ENCODE data around the gene C9.
A peak's percentile ranks its signal among the peaks of the same experiment; 100 is the strongest.
"Not testable (repeated sequence)": the region's sequence is repeated elsewhere in the genome, so short reads cannot be mapped to it uniquely, and the experiment has no call there.

Gene C9

DNA sequence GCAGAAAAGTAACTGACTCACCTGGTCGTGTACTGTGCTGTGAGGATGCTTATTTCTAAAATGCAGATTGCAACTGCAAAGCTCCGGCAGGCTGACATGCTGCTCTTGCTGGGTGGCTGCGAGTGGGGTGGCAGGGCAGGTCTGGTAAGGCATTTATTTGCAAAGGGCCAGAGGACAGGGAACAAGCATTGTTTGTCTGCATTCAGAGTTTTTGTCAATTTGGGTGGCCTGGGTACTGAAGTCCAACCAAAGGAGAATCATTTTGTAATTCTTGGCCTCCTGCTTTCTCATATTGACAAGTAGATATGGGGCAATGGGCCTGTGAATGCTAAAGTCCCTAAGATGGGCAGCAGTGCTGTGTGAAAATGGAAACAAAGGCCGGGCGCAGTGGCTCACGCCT, at the start of gene C9:
C9 (minus strand) TSS at position 129 of the 400 bp plus-strand sequence; CDS start at position 98, 31 bp downstream.
- no peak for DNase-seq

DNA sequence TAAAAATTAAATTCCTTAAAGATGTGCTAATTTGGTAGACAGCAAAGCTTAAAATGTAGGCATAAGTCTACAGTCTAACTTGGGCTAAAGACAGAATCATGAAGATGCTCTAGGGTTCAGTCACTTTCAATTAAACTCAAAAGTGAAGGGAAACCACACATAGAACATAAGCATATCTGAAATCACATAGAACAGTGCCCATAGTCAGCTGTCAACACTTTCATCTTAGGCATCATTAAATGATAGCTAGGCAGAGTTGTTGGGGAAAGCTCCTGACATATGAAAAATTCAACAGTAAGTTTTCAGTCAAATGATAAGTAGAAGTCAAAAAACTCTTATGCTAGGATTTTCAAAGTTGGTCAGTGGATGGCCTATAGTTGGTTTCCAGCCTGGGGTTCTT, 49.5 kb upstream of the C9 start:
- DNase-seq, result no peak

DNA sequence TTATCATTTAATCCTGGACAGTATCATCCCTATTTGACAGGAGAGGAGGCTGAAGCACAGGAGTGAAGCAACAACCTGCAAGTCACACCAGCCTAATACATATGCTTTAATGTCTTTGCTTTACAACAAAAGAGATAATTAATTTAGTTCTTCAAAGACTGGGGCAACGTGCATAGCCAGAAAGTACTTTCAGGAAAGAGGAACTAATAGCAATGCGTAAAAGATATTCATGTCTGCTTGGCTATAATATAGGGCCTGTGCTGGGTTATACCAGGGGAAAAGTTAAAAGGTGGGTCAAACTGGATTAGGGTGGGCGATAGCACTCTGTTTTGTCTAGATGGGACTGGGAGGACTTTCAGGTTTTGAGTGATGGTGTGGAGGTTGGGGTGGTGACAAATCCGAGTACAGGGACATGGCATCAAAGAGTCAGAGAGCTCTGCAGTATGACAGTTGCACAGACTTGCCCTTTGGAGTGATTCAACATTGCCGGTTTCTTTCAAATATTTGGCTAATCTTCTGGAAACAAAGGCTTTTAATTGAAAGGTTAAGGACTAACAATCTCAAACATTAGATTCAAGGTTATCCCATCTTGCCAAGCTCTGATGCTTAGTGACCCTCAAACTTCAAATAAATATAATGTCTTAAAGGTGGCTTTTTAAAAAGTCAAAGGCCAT, 48.6 kb upstream of the C9 start:
- DNase-seq, result no peak

DNA sequence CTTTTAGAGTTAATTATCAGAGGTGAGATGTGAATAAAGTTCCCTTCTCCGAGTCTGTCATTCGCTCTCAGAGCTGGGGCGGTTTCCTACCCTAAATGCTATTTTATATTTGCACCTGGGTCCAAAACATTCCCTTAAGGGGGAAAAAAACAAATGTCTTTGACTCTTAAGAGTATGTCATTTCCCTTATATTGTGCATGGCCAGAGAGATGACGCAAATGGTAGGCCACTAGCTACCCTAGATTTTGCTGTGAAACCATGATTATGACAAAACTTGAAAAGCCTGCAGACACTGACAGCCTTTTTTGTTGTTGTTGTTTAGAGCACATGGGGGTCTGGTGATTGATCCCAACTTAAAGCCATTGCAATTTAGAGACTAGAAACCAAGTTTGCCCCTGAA, 47.7 kb upstream of the C9 start:
- peak in 1 of 3 donors; percentile 52 for DNase-seq

DNA sequence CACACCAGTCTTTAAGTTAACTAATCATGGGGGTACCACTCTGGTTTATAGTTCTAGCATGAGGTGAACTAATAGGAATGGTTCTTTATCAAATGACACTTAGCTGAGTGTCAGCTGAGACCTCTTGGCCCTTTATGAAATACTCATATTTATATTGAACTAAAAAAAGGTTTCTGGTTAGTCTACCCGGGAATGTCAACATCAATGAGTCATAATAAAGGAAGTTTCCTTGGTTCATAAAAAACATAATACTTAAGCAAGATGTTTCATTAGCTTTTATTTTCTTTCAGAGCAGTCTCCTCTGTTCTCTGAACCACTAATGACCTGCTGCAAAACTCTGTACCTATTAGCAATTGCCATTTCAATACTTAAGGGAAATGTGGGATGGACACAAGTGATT, 46.8 kb upstream of the C9 start:
- DNase-seq, result peak; percentile 43 to 82 (median 80)

DNA sequence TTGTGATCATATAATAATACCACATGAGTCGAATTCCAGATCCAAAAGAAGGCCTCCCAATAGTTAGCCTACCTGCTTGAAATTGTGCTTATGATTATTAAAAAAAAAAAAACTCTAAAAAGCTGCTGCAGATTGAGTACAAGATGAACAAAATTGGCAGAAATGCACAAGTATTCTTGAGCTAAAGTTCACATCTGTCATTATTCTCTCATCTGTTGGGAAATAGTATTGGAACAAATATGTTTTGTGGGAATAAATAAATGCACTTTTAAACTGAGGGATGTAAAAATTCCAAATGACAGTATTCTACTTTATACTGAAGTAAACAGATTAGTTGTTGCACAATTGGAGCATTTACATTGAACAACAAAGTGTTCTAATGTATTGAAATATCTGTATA, 44.7 kb upstream of the C9 start:
- DNase-seq, result no peak

DNA sequence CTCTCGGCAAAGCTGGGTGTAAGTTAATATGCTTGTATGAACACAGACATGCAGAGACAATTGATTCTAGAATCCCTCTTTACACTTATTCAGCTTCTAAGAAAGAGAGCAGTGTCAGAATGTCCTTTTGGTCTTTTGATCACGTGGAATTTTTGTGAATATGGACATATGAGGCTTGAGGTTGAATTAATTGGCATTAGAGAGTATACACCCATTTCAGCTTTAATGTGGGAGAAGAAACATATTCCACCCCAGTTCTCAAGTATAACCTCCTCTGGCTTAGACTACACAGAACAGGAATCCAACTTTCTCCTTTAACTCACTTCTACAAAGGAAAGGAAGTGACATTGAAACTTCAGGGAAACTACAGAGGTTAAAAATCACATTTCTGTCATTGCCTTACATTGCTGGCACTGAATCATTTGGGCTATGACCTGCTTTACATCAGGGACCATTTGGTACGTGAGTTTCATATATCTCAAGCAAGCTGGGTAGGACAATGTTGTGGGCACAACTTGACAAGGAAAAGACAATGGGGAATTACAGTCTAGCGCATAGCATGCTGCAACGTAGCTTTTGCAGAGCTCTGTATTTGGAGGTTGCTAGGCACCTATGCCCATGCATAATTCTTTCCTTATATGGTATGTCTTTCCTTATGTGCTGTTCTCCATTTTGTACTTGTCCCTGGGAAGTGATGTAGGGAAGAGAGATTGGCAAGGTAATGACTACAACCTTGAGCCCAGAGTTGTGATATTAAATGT, 41.0 kb upstream of the C9 start:
- DNase-seq, result peak; percentile 38 to 59 (median 39)

DNA sequence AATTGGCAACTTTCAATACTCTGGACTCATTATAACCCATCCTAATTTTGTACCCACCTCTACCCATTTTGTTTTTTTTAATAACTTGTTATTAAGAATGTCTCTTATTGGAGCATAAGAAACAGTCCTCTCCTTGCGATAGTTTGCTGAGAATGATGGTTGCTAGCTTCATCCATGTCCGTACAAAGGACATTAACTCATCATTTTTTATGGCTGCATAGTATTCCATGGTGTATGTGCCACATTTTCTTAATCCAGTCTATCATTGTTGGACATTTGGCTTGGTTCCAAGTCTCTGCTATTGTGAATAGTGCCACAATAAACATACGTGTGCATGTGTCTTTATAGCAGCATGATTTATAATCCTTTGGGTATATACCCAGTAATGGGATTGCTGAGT, 39.5 kb upstream of the C9 start:
- DNase-seq, result not testable (repeated sequence)

DNA sequence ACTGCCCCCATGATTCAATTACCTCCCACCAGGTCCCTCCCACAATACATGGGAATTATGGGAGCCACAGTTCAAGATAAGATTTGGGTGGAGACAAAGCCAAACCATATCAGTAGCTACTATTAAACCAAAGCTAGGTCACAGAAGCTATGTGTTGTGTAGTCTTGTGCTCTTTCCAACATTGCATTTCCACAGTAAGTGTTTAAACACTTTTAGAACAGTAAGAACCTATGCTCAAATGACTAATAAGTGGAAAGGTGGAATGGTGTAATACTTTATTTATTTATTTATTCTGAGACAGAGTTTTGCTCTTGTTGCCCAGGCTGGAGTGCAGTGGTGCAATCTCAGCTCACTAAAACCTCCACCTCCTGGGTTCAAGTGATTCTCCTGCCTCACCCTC, 37.8 kb upstream of the C9 start:
- not testable (repeated sequence) for DNase-seq

DNA sequence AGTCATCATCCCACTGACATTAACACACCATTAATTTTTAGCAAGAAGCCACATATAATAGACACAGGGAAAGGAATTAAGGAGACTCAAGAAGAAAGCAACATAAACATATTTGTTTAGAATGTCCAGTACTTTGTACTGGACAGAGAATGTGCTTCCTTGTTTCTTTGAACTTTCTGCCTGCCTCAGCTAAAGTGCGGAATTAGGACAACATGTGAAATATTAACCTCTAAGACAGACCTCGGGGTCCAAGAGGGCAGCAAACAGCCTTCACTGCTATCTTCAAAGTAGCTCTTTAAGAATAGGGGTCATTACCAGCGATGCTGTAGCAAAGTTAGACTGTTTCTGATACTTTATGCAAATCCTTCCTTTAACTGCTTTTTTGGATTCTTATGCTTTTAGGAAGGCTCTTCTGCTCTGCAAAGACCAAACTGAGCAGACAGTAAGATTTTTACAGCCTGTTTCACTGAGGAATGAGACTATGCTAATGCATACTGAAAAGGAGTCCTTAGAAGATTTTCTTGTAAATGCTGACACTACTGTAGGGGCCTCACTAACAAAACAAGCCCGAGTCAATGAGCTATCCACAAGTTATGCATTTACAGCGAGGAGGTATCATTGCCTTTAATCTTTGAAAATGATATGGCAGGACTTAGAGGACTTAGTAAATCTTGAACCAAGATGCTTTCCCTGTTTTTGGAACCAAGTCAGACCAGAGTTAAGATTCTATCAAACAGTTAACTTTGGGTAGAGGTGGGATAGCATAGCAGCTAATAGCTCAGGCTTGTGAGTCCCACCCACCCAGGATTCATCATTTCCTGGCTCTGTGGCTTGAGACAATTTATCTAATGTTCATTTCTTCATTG, 36.7 kb upstream of the C9 start:
- no peak for DNase-seq

DNA sequence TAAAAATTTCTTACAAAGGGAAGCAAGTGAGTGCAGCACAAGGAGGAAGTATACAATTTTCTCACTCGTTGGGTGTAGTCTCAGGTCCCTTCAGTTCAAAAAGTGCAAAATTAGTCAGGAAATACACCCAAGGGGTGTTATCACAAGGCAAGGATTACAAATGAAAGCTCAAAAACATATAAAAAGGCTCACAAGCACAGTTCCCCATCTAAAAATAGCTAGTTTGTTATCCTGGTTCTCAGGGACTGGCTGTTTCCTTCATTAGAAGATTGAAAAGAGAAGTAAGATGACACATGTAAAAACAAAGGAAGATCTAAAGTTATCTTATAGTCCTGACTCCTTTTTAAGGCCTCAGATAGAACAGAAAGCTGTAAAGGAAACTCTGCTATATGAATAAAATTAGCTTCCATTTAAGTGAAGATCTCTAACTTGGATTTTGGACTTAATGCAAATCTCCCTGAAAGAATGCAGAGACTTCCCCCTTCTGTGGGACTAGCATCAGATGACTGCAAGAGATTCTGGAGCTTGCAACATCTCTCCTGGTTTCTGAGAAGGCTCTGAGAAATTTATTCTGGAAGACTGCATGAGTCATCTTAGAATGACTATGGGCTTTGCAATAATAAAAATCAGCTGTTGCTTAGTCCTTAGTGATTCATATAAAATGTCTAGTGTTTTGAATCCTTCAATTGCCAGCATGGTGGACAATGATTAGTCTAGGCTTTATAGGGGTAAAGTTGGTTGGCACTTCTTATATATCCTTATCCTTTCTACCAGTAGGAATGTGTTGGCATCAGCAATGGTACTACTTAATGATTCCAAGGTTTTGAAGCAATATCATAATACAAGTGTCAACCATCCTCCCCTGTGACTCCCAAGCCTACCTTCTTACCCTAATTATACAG, 35.1 kb upstream of the C9 start:
- DNase-seq, result peak; percentile 89 to 99 (median 97)

DNA sequence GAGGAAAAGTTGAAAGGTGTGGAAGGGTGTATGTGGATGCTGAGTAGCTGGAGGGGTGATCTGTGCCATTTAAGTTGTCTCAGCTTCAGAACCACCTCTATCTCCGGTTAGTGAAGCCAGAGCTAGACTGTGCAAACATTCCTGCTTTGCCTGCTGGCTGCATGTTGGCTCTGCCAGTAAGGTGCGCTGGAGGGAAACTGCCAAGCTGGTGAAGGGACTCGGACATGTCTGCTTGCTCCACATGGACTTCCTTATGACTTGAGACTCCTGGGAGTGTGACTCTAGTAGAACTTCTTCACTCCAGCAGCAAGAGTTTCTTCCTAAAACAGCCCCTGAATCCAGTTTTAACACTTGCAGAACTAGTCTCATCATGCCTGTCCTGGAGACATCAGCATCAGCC, 32.5 kb upstream of the C9 start:
- DNase-seq, result no peak

DNA sequence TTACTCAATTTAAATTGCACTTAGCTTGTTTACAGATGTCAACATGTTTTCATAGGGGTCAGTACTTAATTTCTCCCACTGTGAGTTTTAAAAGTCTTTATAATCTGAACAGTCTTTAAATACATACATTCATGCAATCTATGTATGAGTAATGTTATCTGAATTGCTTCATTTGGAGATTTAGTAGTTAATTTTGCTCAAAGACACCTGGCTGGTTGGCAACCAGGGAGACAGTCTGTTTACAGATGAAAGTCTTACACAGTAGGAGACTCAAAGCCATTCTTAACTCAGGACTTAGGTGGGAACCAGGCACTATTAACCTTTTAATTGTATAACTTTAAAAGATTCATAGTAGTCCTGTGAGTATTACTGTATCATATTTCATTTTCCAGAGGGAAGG, 31.2 kb upstream of the C9 start:
- DNase-seq, result no peak

DNA sequence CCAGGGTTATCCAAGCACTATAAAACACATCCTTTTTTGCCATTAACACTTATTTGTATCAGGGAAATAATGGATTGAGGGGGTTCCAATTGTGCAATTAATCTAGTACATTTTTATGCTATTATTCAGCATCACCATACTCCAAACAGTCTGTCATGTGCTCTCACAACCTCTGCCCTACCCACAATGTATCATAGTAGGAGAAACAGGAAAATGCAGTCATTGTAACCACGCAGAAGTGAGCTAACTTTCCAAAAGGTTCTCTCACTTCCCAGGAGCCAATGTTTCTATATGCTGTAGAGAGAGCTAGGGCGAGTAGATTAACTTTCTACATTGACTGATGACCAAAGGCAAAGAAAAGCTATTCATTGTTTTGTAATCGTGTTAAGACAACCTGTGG, 30.7 kb upstream of the C9 start:
- peak; percentile 69 to 89 (median 73) for DNase-seq

DNA sequence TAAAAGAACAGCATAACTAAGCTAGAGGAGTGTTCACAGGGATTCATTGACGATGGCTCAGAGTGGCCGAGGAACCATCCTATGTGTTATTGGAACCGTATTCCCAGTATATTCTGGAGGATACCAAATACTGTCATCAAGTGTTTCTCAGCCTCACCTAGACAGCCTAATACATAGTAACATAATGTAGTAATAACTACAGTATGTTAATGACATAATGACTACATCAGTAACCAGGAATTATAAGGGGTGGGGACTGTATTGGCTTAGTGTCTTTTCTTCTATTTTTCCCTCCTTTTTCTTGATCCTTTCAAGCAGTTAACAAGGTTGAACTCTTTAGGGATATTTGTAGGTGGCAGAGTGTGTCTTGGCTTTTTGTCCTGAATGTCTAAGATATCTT, 26.6 kb upstream of the C9 start:
- no peak for DNase-seq

DNA sequence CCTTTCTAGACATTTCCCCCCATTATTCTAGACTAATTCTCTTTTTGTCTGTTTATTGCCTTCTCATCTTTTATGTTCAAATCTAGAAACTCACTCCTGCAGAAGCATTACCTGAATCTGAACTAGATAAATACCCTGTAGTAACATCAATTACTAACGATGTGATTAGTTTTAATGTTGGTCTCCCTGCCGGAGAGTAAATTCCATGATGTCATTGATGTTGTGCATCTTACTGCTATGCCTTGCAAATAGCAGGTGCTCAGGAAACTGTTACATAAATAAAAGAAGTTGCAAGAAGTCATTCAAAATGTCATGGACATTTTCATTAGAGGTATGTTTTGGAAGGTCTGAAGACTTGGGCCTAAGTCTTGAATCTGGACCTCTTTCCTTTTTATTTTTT, 23.0 kb upstream of the C9 start:
- DNase-seq, result no peak

DNA sequence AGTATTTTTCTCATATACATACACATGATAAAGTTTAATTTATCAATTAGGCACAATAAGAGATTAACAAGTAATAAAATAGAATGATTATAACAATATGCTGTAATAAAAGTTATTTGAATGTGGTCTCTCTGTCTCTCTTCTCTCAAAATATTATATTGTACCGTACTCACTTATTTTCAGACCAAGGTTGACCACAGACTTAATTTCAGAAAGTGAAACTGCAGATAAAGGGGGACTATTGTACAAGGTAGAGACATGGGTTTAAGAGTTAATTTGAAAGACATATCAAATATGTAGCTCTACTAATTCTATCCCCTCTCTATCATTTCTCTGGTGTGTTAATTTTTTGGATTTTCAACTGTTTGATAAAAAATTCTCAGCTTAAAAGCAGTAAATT, 20.0 kb upstream of the C9 start:
- no peak for DNase-seq

DNA sequence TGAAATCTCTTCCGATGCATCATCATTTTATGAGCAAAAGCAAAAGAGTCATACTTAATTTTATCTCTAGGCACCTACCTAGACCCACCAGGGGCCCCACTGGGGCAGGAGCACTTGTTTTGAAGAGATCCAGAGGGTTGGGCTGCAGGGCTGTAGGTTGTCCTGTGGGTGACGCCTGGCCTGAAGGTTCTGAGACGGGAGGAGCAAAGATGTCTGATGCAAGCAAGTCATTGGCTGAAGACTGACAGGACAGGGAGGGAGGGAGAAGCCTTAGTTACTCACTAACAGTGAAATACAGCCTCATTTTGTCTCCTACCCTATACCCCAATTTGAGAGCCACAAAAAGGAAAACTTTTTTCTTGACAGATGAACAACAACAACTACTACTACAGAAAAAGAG, 17.1 kb upstream of the C9 start:
- DNase-seq, result no peak

DNA sequence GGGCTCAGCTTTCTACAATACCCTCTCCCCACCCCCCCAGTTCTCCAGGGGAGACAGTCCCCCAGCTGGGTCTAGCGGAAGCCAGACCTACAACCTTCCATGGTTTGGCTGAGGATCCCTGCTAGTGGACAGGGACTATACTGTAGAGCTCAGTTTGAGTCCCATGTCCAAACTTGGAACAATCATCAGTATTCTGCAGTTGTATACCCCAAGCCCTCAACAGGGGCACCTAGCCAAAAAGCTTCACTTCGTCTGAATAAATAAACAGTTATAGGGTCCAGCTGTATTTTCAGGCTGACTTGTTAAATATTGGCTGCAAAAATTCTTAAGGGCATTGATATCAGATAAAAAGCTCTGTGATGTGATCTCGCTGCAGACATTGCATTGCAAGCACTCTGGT, 15.4 kb upstream of the C9 start:
- DNase-seq, result no peak

DNA sequence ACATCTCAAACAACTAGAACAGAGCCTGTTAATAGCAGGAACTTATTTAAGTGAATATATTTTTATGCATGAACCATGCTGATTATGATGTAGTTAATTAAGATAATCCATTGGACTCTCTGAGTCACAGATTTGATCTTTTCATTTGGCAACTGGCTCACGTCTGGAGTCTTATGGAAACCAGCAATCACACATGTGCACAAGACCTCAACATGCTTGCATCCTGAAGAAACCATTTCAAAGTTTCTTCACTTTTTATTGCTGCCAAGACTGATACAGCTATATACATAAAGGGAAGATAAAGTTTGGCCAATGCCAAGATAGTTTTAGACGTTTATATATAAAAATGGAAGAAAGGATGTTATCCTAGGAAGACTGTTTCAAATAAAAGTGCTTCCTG, 13.3 kb upstream of the C9 start:
- no peak for DNase-seq

DNA sequence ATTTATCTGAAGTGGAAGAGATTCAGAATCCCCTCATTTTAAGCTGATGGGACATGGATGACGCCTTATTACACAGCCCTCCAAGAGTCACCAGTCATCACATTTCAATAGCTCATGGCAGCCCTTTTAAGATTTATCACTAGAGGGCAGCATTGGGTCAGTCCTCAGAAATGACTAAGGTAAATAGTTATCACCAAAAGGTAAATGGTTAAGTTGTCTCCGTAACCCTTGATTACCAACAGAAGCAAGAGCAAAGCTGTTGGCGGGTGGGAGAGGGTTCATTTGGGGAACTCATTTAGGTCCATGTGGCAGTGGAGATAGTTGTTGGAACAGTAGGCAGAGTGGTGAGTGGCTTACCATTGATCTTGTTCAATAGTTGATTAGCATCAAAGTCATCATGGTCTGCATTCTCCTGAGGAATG, 12.0 kb upstream of the C9 start:
- peak; percentile 69 to 77 (median 73) for DNase-seq

DNA sequence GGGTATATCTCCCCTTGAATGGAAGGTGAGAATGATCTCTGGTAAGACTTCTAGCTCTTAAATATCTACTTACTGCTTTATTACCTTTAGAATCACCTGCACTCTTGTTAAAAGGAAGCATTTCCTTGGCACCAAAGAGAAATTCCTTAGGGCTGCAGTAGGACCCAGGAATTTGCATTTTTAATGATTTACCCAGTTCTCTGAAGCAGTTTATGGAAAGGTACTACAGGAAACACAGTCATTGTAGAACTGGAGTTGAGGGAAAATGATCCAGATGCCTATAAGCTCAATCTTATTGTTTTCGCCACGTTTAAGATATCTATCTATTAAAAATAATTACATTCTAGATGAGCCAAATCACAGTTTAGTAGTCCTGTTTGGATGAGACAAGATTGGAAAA, 9.5 kb upstream of the C9 start:
- no peak for DNase-seq

DNA sequence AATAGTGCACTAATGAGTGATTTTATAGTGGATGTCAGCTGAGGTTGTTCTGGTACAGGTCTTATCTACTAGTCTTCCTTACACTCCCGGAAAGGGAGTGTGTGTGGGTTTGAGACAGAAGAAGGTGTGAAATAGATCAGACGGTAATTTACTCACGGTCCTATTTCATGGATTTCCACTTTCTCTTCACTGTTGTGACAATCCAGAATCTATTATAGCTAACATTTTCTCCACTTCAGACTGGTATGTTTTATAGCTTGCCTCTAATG, 7.0 kb upstream of the C9 start:
- DNase-seq, result no peak

Measured in suppressor macrophage treated with lipopolysaccharide for 1 hour (primary cell).